ENCODE data around the gene QRICH1.
"Not testable (repeated sequence)": the region's sequence is repeated elsewhere in the genome, so short reads cannot be mapped to it uniquely, and the experiment has no call there.

QRICH1 gene

DNA sequence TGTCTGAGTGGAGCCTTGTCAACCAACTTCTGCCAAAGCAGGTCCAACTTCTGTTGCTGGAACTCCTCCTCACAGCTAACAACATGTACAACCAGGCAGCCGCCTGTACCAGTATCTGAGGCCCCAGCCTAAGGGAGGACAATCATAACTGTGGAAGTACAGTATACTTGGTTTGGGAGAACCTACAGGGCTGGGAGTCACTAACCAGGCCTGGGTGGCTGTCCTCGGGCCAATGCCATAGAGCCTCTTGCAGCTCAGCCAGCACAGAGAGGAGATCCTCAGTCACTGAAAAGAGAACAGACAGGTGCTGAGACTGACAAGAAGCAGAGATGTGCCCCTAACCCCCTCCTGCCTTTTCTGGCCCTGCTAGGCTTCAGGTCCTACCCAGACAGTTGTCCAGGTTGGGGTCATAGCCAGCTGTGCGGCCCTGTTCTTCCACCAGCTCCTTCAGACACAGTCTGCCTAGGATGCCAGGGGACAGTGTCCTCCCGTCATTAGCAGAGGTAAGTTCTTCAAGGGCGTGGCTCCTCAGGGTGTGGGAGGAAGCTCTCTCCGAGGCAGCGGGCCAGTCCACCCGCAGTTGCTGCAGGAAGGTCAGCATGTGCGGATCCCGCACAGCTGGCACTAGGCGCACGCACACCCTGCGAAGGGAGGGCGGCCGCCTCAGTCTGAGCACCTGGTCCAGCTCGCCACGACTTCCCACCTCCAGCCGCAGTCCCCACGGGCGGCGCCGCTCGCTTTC, 76.5 kb downstream of the QRICH1 start:
- DNase-seq (ENCODE audit: low read depth in 2 of 2), result no peak

- no peak for DNase-seq (ENCODE audit: low read depth in 2 of 2)
Observed at GRCh38 chr3:49016414-49017228, 77.2 kb downstream of the QRICH1 start.

GRCh38 chr3:49015765-49016164, 78.1 kb downstream of the QRICH1 start:
- DNase-seq (ENCODE audit: low read depth in 2 of 2), result no peak

DNA sequence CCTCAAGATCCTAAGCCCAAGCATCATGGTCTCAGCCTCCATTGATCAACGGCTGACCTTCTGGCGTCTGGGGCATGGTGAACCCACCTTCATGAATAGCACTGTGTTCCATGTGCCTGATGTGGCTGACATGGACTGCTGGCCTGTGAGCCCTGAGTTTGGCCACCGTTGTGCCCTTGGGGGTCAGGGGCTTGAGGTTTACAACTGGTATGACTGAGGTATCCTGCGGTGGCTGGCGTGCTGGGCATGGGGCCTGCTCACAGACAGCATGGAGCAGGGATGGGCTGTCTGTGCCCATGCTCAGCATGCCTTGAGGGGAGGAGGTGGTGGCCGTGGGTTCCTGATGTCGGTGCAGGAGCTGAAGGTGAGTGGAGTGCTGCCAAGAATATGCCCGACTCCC, 78.8 kb downstream of the QRICH1 start:
- no peak for DNase-seq (ENCODE audit: low read depth in 2 of 2)

DNA sequence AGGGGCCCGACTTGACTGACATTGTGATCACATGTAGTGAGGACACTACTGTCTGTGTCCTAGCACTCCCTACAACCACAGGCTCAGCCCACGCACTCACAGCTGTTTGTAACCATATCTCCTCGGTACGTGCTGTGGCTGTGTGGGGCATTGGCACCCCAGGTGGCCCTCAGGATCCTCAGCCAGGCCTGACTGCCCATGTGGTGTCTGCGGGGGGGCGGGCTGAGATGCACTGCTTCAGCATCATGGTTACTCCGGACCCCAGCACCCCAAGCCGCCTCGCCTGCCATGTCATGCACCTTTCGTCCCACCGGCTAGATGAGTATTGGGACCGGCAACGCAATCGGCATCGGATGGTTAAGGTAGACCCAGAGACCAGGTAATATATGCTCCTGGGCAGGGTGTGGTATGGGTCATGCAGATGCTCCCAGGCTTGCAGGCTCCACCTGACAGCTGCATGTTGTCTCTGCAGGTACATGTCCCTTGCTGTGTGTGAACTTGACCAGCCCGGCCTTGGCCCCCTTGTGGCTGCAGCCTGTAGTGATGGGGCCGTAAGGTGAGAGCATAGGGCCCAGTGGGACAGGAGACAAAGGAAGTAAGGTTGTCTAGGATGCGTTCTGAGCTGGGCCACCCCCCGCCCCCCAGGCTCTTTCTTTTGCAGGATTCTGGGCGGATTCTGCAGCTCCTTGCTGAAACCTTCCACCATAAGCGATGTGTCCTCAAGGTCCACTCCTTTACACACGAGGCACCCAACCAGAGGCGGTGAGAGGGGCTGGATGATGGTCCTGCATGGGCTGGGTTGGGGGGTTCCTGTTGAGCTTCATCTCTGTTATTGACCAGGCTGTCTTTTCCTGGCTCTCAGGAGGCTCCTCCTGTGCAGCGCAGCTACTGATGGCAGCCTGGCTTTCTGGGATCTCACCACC, 79.9 kb downstream of the QRICH1 start:
- peak in 1 of 2 donors; percentile 40 for DNase-seq (ENCODE audit: low read depth in 2 of 2)

DNA sequence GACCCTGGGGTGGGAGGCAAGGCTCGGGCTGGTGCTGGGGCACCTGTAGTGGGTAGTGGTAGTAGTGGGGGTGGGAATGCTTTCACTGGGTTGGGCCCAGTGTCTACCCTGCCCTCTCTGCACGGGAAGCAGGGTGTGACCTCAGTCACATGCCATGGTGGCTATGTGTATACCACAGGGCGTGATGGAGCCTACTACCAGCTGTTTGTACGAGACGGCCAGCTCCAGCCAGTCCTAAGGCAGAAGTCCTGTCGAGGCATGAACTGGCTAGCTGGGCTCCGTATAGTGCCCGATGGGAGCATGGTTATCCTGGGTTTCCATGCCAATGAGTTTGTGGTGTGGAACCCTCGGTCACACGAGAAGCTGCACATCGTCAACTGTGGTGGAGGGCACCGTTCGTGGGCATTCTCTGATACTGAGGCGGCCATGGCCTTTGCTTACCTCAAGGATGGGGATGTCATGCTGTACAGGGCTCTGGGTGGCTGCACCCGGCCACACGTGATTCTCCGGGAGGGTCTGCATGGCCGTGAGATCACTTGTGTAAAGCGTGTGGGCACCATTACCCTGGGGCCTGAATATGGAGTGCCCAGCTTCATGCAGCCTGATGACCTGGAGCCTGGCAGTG, 80.6 kb downstream of the QRICH1 start:
- no peak for DNase-seq (ENCODE audit: low read depth in 2 of 2)

- no peak for DNase-seq (ENCODE audit: low read depth in 2 of 2)
Observed at GRCh38 chr3:49012441-49013017, 81.3 kb downstream of the QRICH1 start.

- no peak for DNase-seq (ENCODE audit: low read depth in 2 of 2)
Observed at GRCh38 chr3:49009396-49009795, 84.5 kb downstream of the QRICH1 start.

- not testable (repeated sequence) for DNase-seq (ENCODE audit: low read depth in 2 of 2)
Observed at GRCh38 chr3:49008627-49009026, 85.2 kb downstream of the QRICH1 start.

DNA sequence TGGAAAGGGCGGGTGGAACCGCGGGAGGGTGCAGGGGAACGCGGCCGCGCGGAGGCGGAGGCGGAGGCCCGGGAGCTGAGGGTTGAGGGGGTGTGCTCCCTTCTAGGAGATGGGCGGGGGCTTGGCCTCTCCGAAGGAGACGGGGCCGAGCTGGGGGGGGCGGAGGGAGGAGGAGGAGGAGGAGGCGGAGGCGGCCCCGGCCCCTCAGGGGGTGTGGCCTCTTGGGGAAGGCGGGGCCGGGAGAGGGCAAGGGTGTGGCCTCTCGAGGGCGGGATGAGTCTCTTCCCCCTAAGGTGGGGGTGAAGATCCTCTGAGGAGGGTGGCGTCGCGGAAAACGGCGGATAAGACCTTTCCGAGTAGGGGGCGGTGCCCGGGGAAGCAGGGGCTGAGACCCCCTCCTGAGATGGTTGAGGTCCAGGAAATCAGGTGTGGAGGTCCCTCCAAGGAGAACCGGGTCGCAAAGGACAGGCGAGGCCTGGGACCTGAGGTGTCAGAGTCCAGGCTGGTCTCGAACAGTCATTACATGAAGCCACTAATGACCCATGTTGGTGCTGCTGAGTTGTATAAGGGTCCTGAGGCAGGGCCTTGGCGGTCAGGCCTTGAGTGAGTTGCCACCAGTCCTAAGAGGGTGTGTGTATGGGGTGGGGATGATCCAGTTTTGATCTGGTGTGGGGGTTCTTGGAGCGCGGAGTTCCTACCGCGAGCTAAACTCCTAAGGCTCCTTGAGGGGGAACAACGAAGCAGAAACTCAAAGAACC, 85.9 kb downstream of the QRICH1 start:
- peak; percentile 82 to 87 for DNase-seq (ENCODE audit: low read depth in 2 of 2)

DNA sequence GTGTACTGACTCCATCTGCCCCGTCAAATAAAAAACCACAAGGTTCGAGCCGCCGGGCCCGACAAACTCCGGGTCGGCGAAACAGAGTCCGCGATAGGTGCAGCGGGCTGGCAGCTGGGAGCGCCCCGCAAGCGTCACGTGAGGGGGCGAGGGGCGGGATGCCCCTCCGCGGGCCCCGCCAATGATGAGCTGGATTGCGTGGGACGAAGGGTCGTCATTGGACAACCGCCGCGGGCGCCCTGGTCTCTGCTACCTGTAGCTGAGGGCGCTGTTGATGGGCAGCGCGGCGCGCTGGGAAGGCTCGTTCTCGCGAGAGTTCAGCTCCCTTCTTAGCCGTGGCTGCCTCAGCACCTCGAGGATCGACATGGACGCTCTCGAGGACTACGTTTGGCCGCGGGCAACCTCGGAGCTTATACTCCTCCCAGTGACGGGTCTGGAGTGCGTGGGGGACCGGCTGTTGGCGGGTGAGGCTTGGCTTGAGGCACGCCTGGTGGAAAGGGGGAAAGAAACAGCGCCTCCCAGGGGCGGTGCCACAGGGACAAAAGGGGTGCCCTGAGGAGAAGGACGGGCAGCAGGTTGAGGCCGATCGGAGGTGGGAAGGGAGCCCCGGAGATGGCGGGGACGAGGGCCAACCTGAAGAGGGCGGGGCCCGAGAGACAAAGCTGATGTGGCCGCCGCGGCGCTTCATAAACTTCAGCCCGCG, 86.7 kb downstream of the QRICH1 start, which contains the start of gene WDR6:
Gene WDR6 (plus strand): TSS at position 324 of the 703 bp plus-strand sequence. CDS start 41 bp downstream, at position 365.
- peak; percentile 98 for DNase-seq (ENCODE audit: low read depth in 2 of 2)

DNA sequence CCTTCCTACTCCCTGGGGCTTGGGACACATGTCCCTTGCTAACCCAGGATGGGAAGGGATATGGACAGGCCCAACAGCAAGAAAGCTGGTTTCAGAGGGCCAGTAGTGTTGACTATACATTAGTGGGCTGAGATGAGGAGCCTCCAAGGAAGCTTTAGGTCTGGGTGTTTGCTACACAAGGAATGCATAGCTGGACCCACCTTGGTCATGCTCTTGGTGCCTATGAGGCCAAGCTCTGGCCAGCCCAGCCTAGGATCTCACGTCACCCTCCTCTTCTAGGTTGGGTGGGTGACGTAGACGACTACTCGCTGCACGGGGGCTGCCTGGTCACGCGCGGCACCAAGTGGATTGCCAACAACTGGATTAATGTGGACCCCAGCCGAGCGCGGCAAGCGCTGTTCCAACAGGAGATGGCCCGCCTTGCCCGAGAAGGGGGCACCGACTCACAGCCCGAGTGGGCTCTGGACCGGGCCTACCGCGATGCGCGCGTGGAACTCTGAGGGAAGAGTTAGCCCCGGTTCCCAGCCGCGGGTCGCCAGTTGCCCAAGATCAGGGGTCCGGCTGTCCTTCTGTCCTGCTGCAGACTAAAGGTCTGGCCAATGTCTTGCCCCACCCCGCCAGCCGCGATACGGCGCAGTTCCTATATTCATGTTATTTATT, 87.3 kb downstream of the QRICH1 start:
- no peak for DNase-seq (ENCODE audit: low read depth in 2 of 2)

DNA sequence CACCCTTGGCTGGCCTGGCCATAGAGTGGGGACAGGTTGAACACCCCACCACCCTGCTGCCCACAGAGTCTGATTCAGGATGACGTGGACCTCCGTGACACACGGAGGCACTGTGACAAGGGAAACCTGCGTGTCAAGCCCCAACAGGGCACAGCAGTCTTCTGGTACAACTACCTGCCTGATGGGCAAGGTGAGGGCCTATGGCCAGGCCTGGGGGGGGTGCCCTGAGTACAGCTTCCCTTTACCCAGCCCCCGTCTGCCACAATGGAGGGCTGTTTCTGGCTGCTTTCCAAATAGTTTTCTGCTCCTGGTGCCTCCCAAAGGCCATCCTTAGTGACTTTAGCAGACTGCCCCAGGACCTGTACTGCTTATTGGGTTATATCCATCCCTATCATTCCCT, 87.9 kb downstream of the QRICH1 start:
- no peak for DNase-seq (ENCODE audit: low read depth in 2 of 2)

GRCh38 chr3:49005303-49005680, 88.6 kb downstream of the QRICH1 start:
- no peak for DNase-seq (ENCODE audit: low read depth in 2 of 2)

- DNase-seq (ENCODE audit: low read depth in 2 of 2), result no peak
Observed at GRCh38 chr3:49004352-49005302, 89.2 kb downstream of the QRICH1 start.

DNA sequence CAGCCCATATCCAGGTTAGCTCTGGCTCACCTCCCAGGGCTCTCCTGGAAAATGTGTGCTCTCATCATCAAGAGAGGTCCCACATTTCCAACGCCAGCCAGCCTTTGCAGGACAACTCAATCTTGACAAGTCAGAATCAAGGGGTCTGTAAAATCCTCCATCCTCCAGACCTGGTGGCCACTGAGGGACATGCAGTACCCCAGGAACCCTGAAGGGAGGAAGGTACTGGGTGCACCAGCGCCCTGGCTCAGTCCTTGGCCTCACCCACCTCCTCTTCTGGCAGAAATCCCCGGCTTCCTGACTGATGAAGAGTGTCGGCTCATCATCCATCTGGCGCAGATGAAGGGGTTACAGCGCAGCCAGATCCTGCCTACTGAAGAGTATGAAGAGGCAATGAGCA, 92.7 kb downstream of the QRICH1 start:
- no peak for DNase-seq (ENCODE audit: low read depth in 2 of 2)

DNA sequence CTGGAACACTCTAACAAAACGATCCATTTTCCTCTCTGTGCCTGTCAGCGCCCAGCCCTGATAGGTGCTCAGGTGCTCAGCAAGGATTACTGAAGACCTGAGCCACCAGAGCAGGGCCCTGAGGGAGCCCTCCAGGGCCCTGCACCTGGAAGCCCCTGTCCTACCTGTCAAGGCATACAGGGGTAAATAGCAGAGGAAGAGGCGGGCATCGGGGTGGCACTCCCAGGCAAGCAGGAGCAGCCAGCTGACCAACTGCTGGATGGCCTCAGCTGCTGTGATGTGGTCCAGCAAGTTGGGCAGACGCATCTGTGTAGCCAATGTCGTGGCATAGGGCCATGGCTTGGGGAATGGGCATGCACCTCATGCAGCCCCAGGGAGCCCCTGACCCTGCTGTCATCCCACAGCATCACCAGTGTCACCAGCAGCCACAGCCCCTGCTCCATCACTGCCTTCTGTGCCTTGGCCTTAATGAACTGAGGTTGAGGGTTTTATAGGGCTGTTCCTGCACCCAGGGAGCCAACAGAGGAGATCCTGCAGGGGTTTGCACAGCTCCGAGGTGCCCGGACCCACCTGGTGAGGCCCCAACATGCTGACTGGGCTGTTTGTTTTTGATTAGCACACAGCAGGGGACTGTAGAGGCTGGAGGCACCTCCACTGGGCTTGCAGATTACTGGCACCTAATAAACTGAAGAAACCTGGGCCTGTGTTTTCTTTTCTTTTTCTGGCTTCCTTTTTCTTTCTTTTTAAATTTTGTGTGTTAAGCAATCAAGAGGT, 94.6 kb downstream of the QRICH1 start:
- no peak for DNase-seq (ENCODE audit: low read depth in 2 of 2)

All from stimulated activated CD4-positive, alpha-beta T cell treated with anti-CD3 and anti-CD28 coated beads, Interleukin-15, amount 100 ng/mL, for 48 hours (primary cell).